ENCODE measurements around the gene SLC41A1.

- TF ChIP-seq CTCF (conservative IDR thresholded peaks at IDR 0.05; ENCODE audit: low read depth, low read length), result no peak
- no peak for TF ChIP-seq EZH2 (IDR thresholded peaks at IDR 0.05; ENCODE audit: borderline replicate concordance, low read depth, low read length, poor library complexity, severe bottlenecking)
These were observed 12.6 kb downstream of the SLC41A1 start for GRCh38 chr1:205800427-205800826.

Data from A673 (cell line).